ENCODE results near the gene SLC1A5.
"Not testable (repeated sequence)": the region's sequence is repeated elsewhere in the genome, so short reads cannot be mapped to it uniquely, and the experiment has no call there.

GRCh38 chr19:46768746-46769145, 19.6 kb downstream of the SLC1A5 start:
- TF ChIP-seq, protein P1, sequence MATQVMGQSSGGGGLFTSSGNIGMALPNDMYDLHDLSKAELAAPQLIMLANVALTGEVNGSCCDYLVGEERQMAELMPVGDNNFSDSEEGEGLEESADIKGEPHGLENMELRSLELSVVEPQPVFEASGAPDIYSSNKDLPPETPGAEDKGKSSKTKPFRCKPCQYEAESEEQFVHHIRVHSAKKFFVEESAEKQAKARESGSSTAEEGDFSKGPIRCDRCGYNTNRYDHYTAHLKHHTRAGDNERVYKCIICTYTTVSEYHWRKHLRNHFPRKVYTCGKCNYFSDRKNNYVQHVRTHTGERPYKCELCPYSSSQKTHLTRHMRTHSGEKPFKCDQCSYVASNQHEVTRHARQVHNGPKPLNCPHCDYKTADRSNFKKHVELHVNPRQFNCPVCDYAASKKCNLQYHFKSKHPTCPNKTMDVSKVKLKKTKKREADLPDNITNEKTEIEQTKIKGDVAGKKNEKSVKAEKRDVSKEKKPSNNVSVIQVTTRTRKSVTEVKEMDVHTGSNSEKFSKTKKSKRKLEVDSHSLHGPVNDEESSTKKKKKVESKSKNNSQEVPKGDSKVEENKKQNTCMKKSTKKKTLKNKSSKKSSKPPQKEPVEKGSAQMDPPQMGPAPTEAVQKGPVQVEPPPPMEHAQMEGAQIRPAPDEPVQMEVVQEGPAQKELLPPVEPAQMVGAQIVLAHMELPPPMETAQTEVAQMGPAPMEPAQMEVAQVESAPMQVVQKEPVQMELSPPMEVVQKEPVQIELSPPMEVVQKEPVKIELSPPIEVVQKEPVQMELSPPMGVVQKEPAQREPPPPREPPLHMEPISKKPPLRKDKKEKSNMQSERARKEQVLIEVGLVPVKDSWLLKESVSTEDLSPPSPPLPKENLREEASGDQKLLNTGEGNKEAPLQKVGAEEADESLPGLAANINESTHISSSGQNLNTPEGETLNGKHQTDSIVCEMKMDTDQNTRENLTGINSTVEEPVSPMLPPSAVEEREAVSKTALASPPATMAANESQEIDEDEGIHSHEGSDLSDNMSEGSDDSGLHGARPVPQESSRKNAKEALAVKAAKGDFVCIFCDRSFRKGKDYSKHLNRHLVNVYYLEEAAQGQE (IDR thresholded peaks at IDR 0.05; ENCODE audit: unreplicated experiment): not testable (repeated sequence)
- TF ChIP-seq CTCF (conservative IDR thresholded peaks at IDR 0.05; ENCODE audit: low read depth in 2 of 2); POLR2AphosphoS5 (IDR thresholded peaks at IDR 0.05; ENCODE audit: low read depth); NANOG (IDR thresholded peaks at IDR 0.05; ENCODE audit: borderline replicate concordance); EZH2phosphoT487 (IDR thresholded peaks at IDR 0.05; ENCODE audit: unreplicated experiment); EZH2 (IDR thresholded peaks at IDR 0.05; ENCODE audit: low read depth, unreplicated experiment); JUNB (IDR thresholded peaks at IDR 0.05; ENCODE audit: unreplicated experiment); CREB1 (CRISPR knock-in tag; IDR thresholded peaks at IDR 0.05; ENCODE audit: low read depth); ZNF114 (CRISPR knock-in tag; IDR thresholded peaks at IDR 0.05): not testable (repeated sequence)
- TF ChIP-seq, protein P2, sequence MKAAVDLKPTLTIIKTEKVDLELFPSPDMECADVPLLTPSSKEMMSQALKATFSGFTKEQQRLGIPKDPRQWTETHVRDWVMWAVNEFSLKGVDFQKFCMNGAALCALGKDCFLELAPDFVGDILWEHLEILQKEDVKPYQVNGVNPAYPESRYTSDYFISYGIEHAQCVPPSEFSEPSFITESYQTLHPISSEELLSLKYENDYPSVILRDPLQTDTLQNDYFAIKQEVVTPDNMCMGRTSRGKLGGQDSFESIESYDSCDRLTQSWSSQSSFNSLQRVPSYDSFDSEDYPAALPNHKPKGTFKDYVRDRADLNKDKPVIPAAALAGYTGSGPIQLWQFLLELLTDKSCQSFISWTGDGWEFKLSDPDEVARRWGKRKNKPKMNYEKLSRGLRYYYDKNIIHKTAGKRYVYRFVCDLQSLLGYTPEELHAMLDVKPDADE (IDR thresholded peaks at IDR 0.05): not testable (repeated sequence)
- TF ChIP-seq, protein P3, sequence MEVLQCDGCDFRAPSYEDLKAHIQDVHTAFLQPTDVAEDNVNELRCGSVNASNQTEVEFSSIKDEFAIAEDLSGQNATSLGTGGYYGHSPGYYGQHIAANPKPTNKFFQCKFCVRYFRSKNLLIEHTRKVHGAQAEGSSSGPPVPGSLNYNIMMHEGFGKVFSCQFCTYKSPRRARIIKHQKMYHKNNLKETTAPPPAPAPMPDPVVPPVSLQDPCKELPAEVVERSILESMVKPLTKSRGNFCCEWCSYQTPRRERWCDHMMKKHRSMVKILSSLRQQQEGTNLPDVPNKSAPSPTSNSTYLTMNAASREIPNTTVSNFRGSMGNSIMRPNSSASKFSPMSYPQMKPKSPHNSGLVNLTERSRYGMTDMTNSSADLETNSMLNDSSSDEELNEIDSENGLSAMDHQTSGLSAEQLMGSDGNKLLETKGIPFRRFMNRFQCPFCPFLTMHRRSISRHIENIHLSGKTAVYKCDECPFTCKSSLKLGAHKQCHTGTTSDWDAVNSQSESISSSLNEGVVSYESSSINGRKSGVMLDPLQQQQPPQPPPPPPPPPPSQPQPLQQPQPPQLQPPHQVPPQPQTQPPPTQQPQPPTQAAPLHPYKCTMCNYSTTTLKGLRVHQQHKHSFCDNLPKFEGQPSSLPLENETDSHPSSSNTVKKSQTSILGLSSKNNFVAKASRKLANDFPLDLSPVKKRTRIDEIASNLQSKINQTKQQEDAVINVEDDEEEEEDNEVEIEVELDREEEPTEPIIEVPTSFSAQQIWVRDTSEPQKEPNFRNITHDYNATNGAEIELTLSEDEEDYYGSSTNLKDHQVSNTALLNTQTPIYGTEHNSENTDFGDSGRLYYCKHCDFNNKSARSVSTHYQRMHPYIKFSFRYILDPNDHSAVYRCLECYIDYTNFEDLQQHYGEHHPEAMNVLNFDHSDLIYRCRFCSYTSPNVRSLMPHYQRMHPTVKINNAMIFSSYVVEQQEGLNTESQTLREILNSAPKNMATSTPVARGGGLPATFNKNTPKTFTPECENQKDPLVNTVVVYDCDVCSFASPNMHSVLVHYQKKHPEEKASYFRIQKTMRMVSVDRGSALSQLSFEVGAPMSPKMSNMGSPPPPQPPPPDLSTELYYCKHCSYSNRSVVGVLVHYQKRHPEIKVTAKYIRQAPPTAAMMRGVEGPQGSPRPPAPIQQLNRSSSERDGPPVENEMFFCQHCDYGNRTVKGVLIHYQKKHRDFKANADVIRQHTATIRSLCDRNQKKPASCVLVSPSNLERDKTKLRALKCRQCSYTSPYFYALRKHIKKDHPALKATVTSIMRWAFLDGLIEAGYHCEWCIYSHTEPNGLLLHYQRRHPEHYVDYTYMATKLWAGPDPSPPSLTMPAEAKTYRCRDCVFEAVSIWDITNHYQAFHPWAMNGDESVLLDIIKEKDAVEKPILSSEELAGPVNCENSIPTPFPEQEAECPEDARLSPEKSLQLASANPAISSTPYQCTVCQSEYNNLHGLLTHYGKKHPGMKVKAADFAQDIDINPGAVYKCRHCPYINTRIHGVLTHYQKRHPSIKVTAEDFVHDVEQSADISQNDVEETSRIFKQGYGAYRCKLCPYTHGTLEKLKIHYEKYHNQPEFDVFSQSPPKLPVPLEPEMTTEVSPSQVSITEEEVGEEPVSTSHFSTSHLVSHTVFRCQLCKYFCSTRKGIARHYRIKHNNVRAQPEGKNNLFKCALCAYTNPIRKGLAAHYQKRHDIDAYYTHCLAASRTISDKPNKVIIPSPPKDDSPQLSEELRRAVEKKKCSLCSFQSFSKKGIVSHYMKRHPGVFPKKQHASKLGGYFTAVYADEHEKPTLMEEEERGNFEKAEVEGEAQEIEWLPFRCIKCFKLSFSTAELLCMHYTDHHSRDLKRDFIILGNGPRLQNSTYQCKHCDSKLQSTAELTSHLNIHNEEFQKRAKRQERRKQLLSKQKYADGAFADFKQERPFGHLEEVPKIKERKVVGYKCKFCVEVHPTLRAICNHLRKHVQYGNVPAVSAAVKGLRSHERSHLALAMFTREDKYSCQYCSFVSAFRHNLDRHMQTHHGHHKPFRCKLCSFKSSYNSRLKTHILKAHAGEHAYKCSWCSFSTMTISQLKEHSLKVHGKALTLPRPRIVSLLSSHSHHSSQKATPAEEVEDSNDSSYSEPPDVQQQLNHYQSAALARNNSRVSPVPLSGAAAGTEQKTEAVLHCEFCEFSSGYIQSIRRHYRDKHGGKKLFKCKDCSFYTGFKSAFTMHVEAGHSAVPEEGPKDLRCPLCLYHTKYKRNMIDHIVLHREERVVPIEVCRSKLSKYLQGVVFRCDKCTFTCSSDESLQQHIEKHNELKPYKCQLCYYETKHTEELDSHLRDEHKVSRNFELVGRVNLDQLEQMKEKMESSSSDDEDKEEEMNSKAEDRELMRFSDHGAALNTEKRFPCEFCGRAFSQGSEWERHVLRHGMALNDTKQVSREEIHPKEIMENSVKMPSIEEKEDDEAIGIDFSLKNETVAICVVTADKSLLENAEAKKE (CRISPR knock-in tag; IDR thresholded peaks at IDR 0.05): not testable (repeated sequence)
